GM12878 (cell line): ENCODE measurements around the gene BLOC1S4.

Experiments
- CBFB ChIP-seq: IDR thresholded peaks from 2 replicates; pipeline ENCODE4 v1.6.1; 2016; ENCODE audit warnings: antibody characterized with exemption, low read depth
- CTCF ChIP-seq, 3 experiments: IDR thresholded peaks in 2 of 3; conservative IDR thresholded peaks in 1 of 3; 2 replicates each; pipeline ENCODE4 v1.5.1; 2011; ENCODE audit warnings: low read depth in 3 of 3, low read length in 3 of 3, mild to moderate bottlenecking in 3 of 3, control low read depth in 2 of 3, moderate library complexity in 2 of 3, inconsistent platforms in 1 of 3, mixed read lengths in 1 of 3; ENCODE audit not compliant: control insufficient read depth in 2 of 3, insufficient read depth in 1 of 3; ENCODE audit errors: extremely low read depth in 1 of 3
- ETV6 ChIP-seq, 2 experiments: fragments of 450-650 bp in 1 of 2; IDR thresholded peaks in 1 of 2; conservative IDR thresholded peaks in 1 of 2; 2 replicates each; pipeline ENCODE4 v1.6.1; 2014; ENCODE audit warnings: antibody characterized with exemption in 1 of 2, borderline replicate concordance in 1 of 2, low read depth in 1 of 2, mild to moderate bottlenecking in 1 of 2, moderate library complexity in 1 of 2
- GABPA ChIP-seq: IDR thresholded peaks from 2 replicates; pipeline ENCODE4 v1.6.1; 2014; ENCODE audit warnings: antibody characterized with exemption, low read depth, mild to moderate bottlenecking, inconsistent platforms
- IRF5 ChIP-seq: fragments of 450-650 bp; IDR thresholded peaks from 2 replicates; pipeline ENCODE4 v1.6.1; 2017; ENCODE audit warnings: borderline replicate concordance
- NFYB ChIP-seq: IDR thresholded peaks from 2 replicates; pipeline ENCODE4 v1.6.1; 2011; ENCODE audit warnings: low read depth, mild to moderate bottlenecking, low read length, improper control_type of control experiment, moderate library complexity; ENCODE audit not compliant: insufficient read depth
- SMAD1 ChIP-seq: fragments of 450-650 bp; IDR thresholded peaks from 2 replicates; pipeline ENCODE4 v1.6.1; 2018; ENCODE audit warnings: mild to moderate bottlenecking, low read depth; ENCODE audit not compliant: partially characterized antibody
- SMARCA5 ChIP-seq: fragments of 450-650 bp; IDR thresholded peaks from 2 replicates; pipeline ENCODE4 v1.6.1; 2017; ENCODE audit warnings: mild to moderate bottlenecking
- SREBF2 ChIP-seq: IDR thresholded peaks from 2 replicates; pipeline ENCODE4 v1.6.1; 2012; ENCODE audit warnings: mild to moderate bottlenecking, low read length
- YY1 ChIP-seq: IDR thresholded peaks from 2 replicates; pipeline ENCODE4 v1.6.1; 2011; ENCODE audit warnings: low read depth, mild to moderate bottlenecking, low read length

GRCh38 chr4:6722891-6723290 is 6.9 kb downstream of the BLOC1S4 start:
- TF ChIP-seq NFYB = no peak
- TF ChIP-seq CTCF (IDR thresholded peaks at IDR 0.05 in 2 of 3, conservative IDR thresholded peaks at IDR 0.05 in 1 of 3; ENCODE audit: control insufficient read depth in 2 of 3, extremely low read depth in 1 of 3, insufficient read depth in 1 of 3, low read depth in 3 of 3, low read length in 3 of 3) = no peak
- TF ChIP-seq YY1 = no peak
- no peak for TF ChIP-seq IRF5
- no peak for TF ChIP-seq ETV6 (conservative IDR thresholded peaks at IDR 0.05 in 1 of 2, IDR thresholded peaks at IDR 0.05 in 1 of 2; ENCODE audit: borderline replicate concordance in 1 of 2, low read depth in 1 of 2)
- TF ChIP-seq GABPA = no peak
- no peak for TF ChIP-seq SMARCA5
- no peak for TF ChIP-seq CBFB
- TF ChIP-seq SREBF2 = no peak
- TF ChIP-seq SMAD1 = no peak
